Measurements from ENCODE around the gene FILIP1L.

FILIP1L gene

GRCh38 chr3:100001526-100002270 lies 112.6 kb downstream of the FILIP1L start:
- TF ChIP-seq ZNF274 (IDR thresholded peaks at IDR 0.05; ENCODE audit: low read depth, low read length), result no peak
- H3K4me3 ChIP-seq (ENCODE audit: low read length), result no peak overlapping the region

GRCh38 chr3:100001083-100001482 lies 113.2 kb downstream of the FILIP1L start:
- TF ChIP-seq ZNF274 (IDR thresholded peaks at IDR 0.05; ENCODE audit: low read depth, low read length), result no peak
- H3K4me3 ChIP-seq (ENCODE audit: low read length), result no peak overlapping the region

- H3K4me3 ChIP-seq (ENCODE audit: low read length), result no peak overlapping the region
- TF ChIP-seq ZNF274 (IDR thresholded peaks at IDR 0.05; ENCODE audit: low read depth, low read length), result no peak
Measured at GRCh38 chr3:99999536-99999935, 114.8 kb downstream of the FILIP1L start.

GRCh38 chr3:99997293-99997692 lies 117.0 kb downstream of the FILIP1L start:
- no peak for TF ChIP-seq ZNF274 (IDR thresholded peaks at IDR 0.05; ENCODE audit: low read depth, low read length)
- H3K4me3 ChIP-seq (ENCODE audit: low read length), result no peak overlapping the region

GRCh38 chr3:99990179-99990578 lies 124.1 kb downstream of the FILIP1L start:
- TF ChIP-seq ZNF274 (IDR thresholded peaks at IDR 0.05; ENCODE audit: low read depth, low read length), result no peak
- H3K4me3 ChIP-seq (ENCODE audit: low read length), result no peak overlapping the region

GRCh38 chr3:99984668-99985067 lies 129.6 kb downstream of the FILIP1L start:
- H3K4me3 ChIP-seq (ENCODE audit: low read length), result no peak overlapping the region
- no peak for TF ChIP-seq ZNF274 (IDR thresholded peaks at IDR 0.05; ENCODE audit: low read depth, low read length)

GRCh38 chr3:99984139-99984538 lies 130.2 kb downstream of the FILIP1L start:
- TF ChIP-seq ZNF274 (IDR thresholded peaks at IDR 0.05; ENCODE audit: low read depth, low read length), result no peak
- no peak overlapping the region for H3K4me3 ChIP-seq (ENCODE audit: low read length)

GRCh38 chr3:99982650-99983049 lies 131.7 kb downstream of the FILIP1L start:
- no peak for TF ChIP-seq ZNF274 (IDR thresholded peaks at IDR 0.05; ENCODE audit: low read depth, low read length)
- no peak overlapping the region for H3K4me3 ChIP-seq (ENCODE audit: low read length)

- TF ChIP-seq ZNF274 (IDR thresholded peaks at IDR 0.05; ENCODE audit: low read depth, low read length), result no peak
- no peak overlapping the region for H3K4me3 ChIP-seq (ENCODE audit: low read length)
Measured at GRCh38 chr3:99981138-99981537, 133.2 kb downstream of the FILIP1L start.

GRCh38 chr3:99980606-99981005 lies 133.7 kb downstream of the FILIP1L start:
- H3K4me3 ChIP-seq (ENCODE audit: low read length), result no peak overlapping the region
- no peak for TF ChIP-seq ZNF274 (IDR thresholded peaks at IDR 0.05; ENCODE audit: low read depth, low read length)

GRCh38 chr3:99978221-99978620 lies 136.1 kb downstream of the FILIP1L start:
- H3K4me3 ChIP-seq (ENCODE audit: low read length), result no peak overlapping the region
- TF ChIP-seq ZNF274 (IDR thresholded peaks at IDR 0.05; ENCODE audit: low read depth, low read length), result no peak

- no peak overlapping the region for H3K4me3 ChIP-seq (ENCODE audit: low read length)
- TF ChIP-seq ZNF274 (IDR thresholded peaks at IDR 0.05; ENCODE audit: low read depth, low read length), result no peak
Measured at GRCh38 chr3:99976584-99976983, 137.7 kb downstream of the FILIP1L start.

- no peak for TF ChIP-seq ZNF274 (IDR thresholded peaks at IDR 0.05; ENCODE audit: low read depth, low read length)
- no peak overlapping the region for H3K4me3 ChIP-seq (ENCODE audit: low read length)
Measured at GRCh38 chr3:99974989-99975388, 139.3 kb downstream of the FILIP1L start.

- TF ChIP-seq ZNF274 (IDR thresholded peaks at IDR 0.05; ENCODE audit: low read depth, low read length), result no peak
- no peak overlapping the region for H3K4me3 ChIP-seq (ENCODE audit: low read length)
Measured at GRCh38 chr3:99972380-99973104, 141.8 kb downstream of the FILIP1L start.

- no peak for TF ChIP-seq ZNF274 (IDR thresholded peaks at IDR 0.05; ENCODE audit: low read depth, low read length)
- H3K4me3 ChIP-seq (ENCODE audit: low read length), result no peak overlapping the region
Measured at GRCh38 chr3:99971761-99972160, 142.5 kb downstream of the FILIP1L start.
